A549 (cell line): Measurements from ENCODE around the gene CDC73.

Source experiments
- CBX8 ChIP-seq: fragments of 200-600 bp; sonication (generic); IDR thresholded peaks from 2 replicates; pipeline ENCODE4 v1.6.1; 2016
- EP300 ChIP-seq, 2 experiments: fragments of >200 bp; sonication (Bioruptor Twin); formaldehyde crosslinking; IDR thresholded peaks; 2 replicates in 1 of 2; 3 replicates in 1 of 2; pipeline ENCODE4 v1.6.1; 2016 to 2017
- HOXB13 ChIP-seq: fragments of 250-450 bp; sonication (Bioruptor Pico); IDR thresholded peaks from 2 replicates; pipeline ENCODE4 v1.5.0; 2020; ENCODE audit warnings: low read depth, mild to moderate bottlenecking, moderate library complexity
- JUN ChIP-seq, 2 experiments: fragments of >200 bp; sonication (Bioruptor Twin); formaldehyde crosslinking; IDR thresholded peaks; 2 replicates in 1 of 2; 3 replicates in 1 of 2; pipeline ENCODE4 v1.6.1; 2016 to 2017
- POLR2A ChIP-seq: IDR thresholded peaks from 2 replicates; pipeline ENCODE4 v1.6.1; 2012; ENCODE audit warnings: mild to moderate bottlenecking, low read length
- RAD21 ChIP-seq, 2 experiments: fragments of >200 bp in 1 of 2; sonication (Bioruptor Twin) in 1 of 2; formaldehyde crosslinking in 1 of 2; IDR thresholded peaks in 1 of 2; conservative IDR thresholded peaks in 1 of 2; 2 replicates in 1 of 2; 3 replicates in 1 of 2; pipeline ENCODE4 v1.6.1; 2012 to 2018; ENCODE audit warnings: inconsistent platforms in 1 of 2
- SREBF2 ChIP-seq: fragments of 450-650 bp; IDR thresholded peaks from 2 replicates; pipeline ENCODE4 v1.6.1; 2014; ENCODE audit warnings: mild to moderate bottlenecking, moderate library complexity
- TF ChIP-seq, protein P1 (sequence below): IDR thresholded peaks from 2 replicates; pipeline ENCODE4 v1.6.1; 2012
- TF ChIP-seq, protein P2 (sequence below): fragments of >200 bp; sonication (Bioruptor Twin); formaldehyde crosslinking; IDR thresholded peaks from 3 replicates; pipeline ENCODE4 v1.5.1; 2016
- TF ChIP-seq, protein P3 (sequence below): fragments of 250-450 bp; sonication (Bioruptor Pico); IDR thresholded peaks from 2 replicates; pipeline ENCODE4 v1.5.0; 2020; ENCODE audit warnings: low read depth, mild to moderate bottlenecking, moderate library complexity

DNA sequence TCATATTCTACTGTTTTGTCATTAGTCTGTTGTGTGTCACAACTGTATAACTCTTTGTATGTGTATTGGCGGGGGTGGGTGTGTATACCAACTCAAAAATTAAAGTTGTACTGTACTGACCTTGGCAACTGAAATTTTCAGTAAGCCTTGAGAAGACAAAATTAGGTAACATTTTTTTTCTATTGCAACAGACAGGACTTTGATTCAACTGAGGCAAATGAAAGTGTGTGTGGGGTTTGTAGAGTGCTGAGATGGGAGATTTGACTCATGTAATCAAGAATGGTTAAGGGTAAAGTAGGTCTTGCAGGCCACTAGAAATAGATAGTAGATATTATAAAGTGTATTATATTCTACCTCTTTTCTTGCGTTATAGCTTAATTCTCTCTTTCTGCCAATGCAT is 79.2 kb downstream of the CDC73 start:
- TF ChIP-seq, protein P1, sequence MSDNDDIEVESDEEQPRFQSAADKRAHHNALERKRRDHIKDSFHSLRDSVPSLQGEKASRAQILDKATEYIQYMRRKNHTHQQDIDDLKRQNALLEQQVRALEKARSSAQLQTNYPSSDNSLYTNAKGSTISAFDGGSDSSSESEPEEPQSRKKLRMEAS, result no peak
- TF ChIP-seq CBX8, result no peak
- no peak for TF ChIP-seq EP300 (IDR thresholded peaks at IDR 0.05)
- TF ChIP-seq, protein P2, sequence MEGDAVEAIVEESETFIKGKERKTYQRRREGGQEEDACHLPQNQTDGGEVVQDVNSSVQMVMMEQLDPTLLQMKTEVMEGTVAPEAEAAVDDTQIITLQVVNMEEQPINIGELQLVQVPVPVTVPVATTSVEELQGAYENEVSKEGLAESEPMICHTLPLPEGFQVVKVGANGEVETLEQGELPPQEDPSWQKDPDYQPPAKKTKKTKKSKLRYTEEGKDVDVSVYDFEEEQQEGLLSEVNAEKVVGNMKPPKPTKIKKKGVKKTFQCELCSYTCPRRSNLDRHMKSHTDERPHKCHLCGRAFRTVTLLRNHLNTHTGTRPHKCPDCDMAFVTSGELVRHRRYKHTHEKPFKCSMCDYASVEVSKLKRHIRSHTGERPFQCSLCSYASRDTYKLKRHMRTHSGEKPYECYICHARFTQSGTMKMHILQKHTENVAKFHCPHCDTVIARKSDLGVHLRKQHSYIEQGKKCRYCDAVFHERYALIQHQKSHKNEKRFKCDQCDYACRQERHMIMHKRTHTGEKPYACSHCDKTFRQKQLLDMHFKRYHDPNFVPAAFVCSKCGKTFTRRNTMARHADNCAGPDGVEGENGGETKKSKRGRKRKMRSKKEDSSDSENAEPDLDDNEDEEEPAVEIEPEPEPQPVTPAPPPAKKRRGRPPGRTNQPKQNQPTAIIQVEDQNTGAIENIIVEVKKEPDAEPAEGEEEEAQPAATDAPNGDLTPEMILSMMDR, result no peak
- TF ChIP-seq JUN (IDR thresholded peaks at IDR 0.05), result no peak
- no peak for TF ChIP-seq RAD21 (conservative IDR thresholded peaks at IDR 0.05 in 1 of 2, IDR thresholded peaks at IDR 0.05 in 1 of 2)
- TF ChIP-seq, protein P3, sequence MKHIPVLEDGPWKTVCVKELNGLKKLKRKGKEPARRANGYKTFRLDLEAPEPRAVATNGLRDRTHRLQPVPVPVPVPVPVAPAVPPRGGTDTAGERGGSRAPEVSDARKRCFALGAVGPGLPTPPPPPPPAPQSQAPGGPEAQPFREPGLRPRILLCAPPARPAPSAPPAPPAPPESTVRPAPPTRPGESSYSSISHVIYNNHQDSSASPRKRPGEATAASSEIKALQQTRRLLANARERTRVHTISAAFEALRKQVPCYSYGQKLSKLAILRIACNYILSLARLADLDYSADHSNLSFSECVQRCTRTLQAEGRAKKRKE (CRISPR knock-in tag), result no peak
- TF ChIP-seq SREBF2, result no peak
- TF ChIP-seq POLR2A, result no peak
- TF ChIP-seq HOXB13, result no peak
